SK-N-SH treated with all-trans-retinoic acid at 6 μM for 48 hours (cell line): ENCODE results near the gene AKAP10.

Experiments used
- ARNTL ChIP-seq: fragments of 450-650 bp; formaldehyde crosslinking; IDR thresholded peaks from 2 replicates; pipeline ENCODE4 v1.5.0; 2020; ENCODE audit warnings: low read depth, mild to moderate bottlenecking, moderate library complexity, borderline replicate concordance
- BACH2 ChIP-seq: fragments of 250-450 bp; sonication (Bioruptor Pico); IDR thresholded peaks from 2 replicates; pipeline ENCODE4 v1.9.0; 2021; ENCODE audit warnings: mild to moderate bottlenecking, borderline replicate concordance
- CSDC2 ChIP-seq: fragments of 250-450 bp; sonication (Bioruptor Pico); IDR thresholded peaks from 2 replicates; pipeline ENCODE4 v1.5.0; 2020; ENCODE audit warnings: mild to moderate bottlenecking, moderate library complexity
- ESRRG ChIP-seq: fragments of 250-450 bp; sonication (Bioruptor Pico); IDR thresholded peaks from 2 replicates; pipeline ENCODE4 v1.6.1; 2021; ENCODE audit warnings: mild to moderate bottlenecking
- PPARA ChIP-seq: fragments of 250-450 bp; sonication (Bioruptor Pico); IDR thresholded peaks from 2 replicates; pipeline ENCODE4 v1.5.0; 2020; ENCODE audit warnings: mild to moderate bottlenecking, borderline replicate concordance
- TOX ChIP-seq: fragments of 250-450 bp; sonication (Bioruptor Pico); IDR thresholded peaks from 2 replicates; pipeline ENCODE4 v1.8.0; 2021; ENCODE audit warnings: mild to moderate bottlenecking, moderate library complexity, borderline replicate concordance
- ZC3H10 ChIP-seq: fragments of 250-450 bp; sonication (Bioruptor Pico); IDR thresholded peaks from 2 replicates; pipeline ENCODE4 v1.5.1; 2021; ENCODE audit warnings: mild to moderate bottlenecking, moderate library complexity
- ZFP30 ChIP-seq: fragments of 450-650 bp; formaldehyde crosslinking; IDR thresholded peaks from 2 replicates; pipeline ENCODE4 v1.5.0; 2022; ENCODE audit warnings: mild to moderate bottlenecking, moderate library complexity
- ZNF565 ChIP-seq: fragments of 450-650 bp; formaldehyde crosslinking; conservative IDR thresholded peaks from 2 replicates; pipeline ENCODE4 v1.5.0; 2020; ENCODE audit warnings: low read depth, mild to moderate bottlenecking, moderate library complexity
- ZNF70 ChIP-seq: fragments of 450-650 bp; formaldehyde crosslinking; IDR thresholded peaks from 2 replicates; pipeline ENCODE4 v1.5.0; 2020; ENCODE audit warnings: mild to moderate bottlenecking, moderate library complexity
- TF ChIP-seq, protein P1 (sequence below): fragments of 250-450 bp; sonication (Bioruptor Pico); IDR thresholded peaks from 2 replicates; pipeline ENCODE4 v1.8.0; 2020; ENCODE audit warnings: mild to moderate bottlenecking, moderate library complexity, borderline replicate concordance
- TF ChIP-seq, protein P2 (sequence below): fragments of 250-450 bp; sonication (Bioruptor Pico); IDR thresholded peaks from 2 replicates; pipeline ENCODE4 v1.8.0; 2021; ENCODE audit warnings: low read depth, mild to moderate bottlenecking, moderate library complexity, borderline replicate concordance

DNA sequence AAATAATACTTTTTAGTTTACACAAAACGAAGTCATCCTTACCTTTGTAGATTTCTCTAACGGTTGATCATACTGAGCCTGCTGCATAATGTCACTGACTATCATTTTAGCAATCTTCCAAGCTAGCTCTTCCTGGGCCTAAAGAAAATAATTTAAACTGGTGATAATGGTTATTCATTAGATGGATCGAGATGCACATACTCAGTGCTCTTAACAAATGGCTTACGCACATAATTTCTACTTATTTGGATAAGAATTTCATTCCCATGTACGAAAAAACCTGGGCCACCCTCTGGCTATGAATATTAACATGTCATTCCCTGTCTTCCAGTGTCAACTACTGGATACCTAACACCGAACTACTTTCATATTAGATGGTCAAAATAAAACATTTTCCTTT, 68.5 kb downstream of the AKAP10 start:
- TF ChIP-seq PPARA (CRISPR knock-in tag) (no peak), ZFP30 (no peak), ZC3H10 (CRISPR knock-in tag) (no peak), ZNF70 (CRISPR knock-in tag) (no peak), CSDC2 (CRISPR knock-in tag) (no peak), BACH2 (CRISPR knock-in tag) (no peak), ESRRG (CRISPR knock-in tag) (no peak), ARNTL (no peak), TOX (CRISPR knock-in tag) (no peak), ZNF565 (no peak)
- TF ChIP-seq, protein P1, sequence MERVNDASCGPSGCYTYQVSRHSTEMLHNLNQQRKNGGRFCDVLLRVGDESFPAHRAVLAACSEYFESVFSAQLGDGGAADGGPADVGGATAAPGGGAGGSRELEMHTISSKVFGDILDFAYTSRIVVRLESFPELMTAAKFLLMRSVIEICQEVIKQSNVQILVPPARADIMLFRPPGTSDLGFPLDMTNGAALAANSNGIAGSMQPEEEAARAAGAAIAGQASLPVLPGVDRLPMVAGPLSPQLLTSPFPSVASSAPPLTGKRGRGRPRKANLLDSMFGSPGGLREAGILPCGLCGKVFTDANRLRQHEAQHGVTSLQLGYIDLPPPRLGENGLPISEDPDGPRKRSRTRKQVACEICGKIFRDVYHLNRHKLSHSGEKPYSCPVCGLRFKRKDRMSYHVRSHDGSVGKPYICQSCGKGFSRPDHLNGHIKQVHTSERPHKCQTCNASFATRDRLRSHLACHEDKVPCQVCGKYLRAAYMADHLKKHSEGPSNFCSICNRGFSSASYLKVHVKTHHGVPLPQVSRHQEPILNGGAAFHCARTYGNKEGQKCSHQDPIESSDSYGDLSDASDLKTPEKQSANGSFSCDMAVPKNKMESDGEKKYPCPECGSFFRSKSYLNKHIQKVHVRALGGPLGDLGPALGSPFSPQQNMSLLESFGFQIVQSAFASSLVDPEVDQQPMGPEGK (CRISPR knock-in tag): no peak
- TF ChIP-seq, protein P2, sequence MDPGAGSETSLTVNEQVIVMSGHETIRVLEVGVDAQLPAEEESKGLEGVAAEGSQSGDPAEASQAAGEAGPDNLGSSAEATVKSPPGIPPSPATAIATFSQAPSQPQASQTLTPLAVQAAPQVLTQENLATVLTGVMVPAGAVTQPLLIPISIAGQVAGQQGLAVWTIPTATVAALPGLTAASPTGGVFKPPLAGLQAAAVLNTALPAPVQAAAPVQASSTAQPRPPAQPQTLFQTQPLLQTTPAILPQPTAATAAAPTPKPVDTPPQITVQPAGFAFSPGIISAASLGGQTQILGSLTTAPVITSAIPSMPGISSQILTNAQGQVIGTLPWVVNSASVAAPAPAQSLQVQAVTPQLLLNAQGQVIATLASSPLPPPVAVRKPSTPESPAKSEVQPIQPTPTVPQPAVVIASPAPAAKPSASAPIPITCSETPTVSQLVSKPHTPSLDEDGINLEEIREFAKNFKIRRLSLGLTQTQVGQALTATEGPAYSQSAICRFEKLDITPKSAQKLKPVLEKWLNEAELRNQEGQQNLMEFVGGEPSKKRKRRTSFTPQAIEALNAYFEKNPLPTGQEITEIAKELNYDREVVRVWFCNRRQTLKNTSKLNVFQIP: no peak
